HepG2 (cell line): ENCODE data around the gene RLN3. TPM values are rescaled to one million over a fixed set of nuclear protein-coding genes. Genes with fewer than 3 reads are reported as not detected.

Source experiments
- ATAC-seq: fragments of 200-7000 bp; cut with Tn5 transposase; 3 replicates; pipeline ENCODE4 v1.9.1; 2020; ENCODE audit warnings: mild to moderate bottlenecking, moderate library complexity
- BruUV-seq: library from RNA; stranded (reverse); fragments of 400-500 nt; replicated peaks from 2 replicates; lab custom pipeline; 2021; lab: Mats Ljungman, UMichigan
- CTCF ChIA-PET: fragments of 300-600 bp; formaldehyde crosslinking; extraction: SDS; loops from one replicate; lab custom pipeline; 2021; ENCODE audit warnings: low total read pairs, inconsistent platforms, low intra/inter-chr PET ratio; lab: Yijun Ruan, JAX
- POLR2A ChIA-PET: fragments of 350-600 bp; sonication (Branson Sonifier 250); formaldehyde crosslinking; loops from one replicate; lab custom pipeline; 2020; ENCODE audit warnings: antibody characterized with exemption, inconsistent platforms; lab: Yijun Ruan, JAX
- DNase-seq: peaks from one replicate; pipeline ENCODE4 v3.0.0-alpha.2; 2015; ENCODE audit warnings: low spot score
- FAIRE-seq: peaks from 3 replicates; lab custom pipeline; 2011; peaks lifted over from hg19 to GRCh38; lab: Jason Lieb, UNC
- H2AFZ ChIP-seq: one replicate; pipeline ENCODE4 v1.6.1; 2011; ENCODE audit warnings: low read length, inconsistent platforms
- H3K27ac ChIP-seq: fragments of 300-600 bp; 3 replicates; pipeline ENCODE4 v1.8.0; 2011; ENCODE audit warnings: mixed run types, mild to moderate bottlenecking, mixed read lengths, low read length, inconsistent platforms; ENCODE audit not compliant: insufficient read depth; ENCODE audit errors: extremely low read length
- H3K27me3 ChIP-seq, 2 experiments: fragments of 200-600 bp in 1 of 2; 2 replicates in 1 of 2; 3 replicates in 1 of 2; pipeline versions ENCODE4 v1.6.0 to v1.8.0; 2011; ENCODE audit warnings: low read length in 2 of 2, mild to moderate bottlenecking in 2 of 2, moderate library complexity in 2 of 2, inconsistent platforms in 1 of 2; ENCODE audit not compliant: insufficient read depth in 2 of 2, control insufficient read depth in 1 of 2
- H3K36me3 ChIP-seq, 2 experiments: fragments of 200-600 bp in 1 of 2; replicated peaks in 1 of 2; 2 replicates in 1 of 2; 3 replicates in 1 of 2; pipeline versions ENCODE4 v1.5.1 to v1.8.0; 2011; ENCODE audit warnings: low read length in 2 of 2, inconsistent platforms in 1 of 2; ENCODE audit not compliant: insufficient read depth in 2 of 2, control insufficient read depth in 1 of 2
- H3K4me1 ChIP-seq: 2 replicates; pipeline ENCODE4 v1.5.1; 2012; ENCODE audit warnings: low read length, inconsistent platforms; ENCODE audit not compliant: insufficient read depth
- H3K4me2 ChIP-seq: 2 replicates; pipeline ENCODE4 v1.6.0; 2011; ENCODE audit warnings: low read depth, low read length, inconsistent platforms
- H3K4me3 ChIP-seq, 3 experiments: fragments of 200-600 bp in 1 of 3; sonication (generic), shearing (Covaris generic) in 1 of 3; replicated peaks in 1 of 3; 2 replicates each; pipeline ENCODE4 v1.5.1; 2011 to 2016; ENCODE audit warnings: low read length in 3 of 3, inconsistent platforms in 2 of 3, low read depth in 2 of 3, mild to moderate bottlenecking in 2 of 3, control low read depth in 1 of 3, mixed read lengths in 1 of 3; ENCODE audit not compliant: insufficient read depth in 1 of 3
- H3K79me2 ChIP-seq: one replicate; pipeline ENCODE4 v1.6.1; 2011; ENCODE audit warnings: low read length, inconsistent platforms; ENCODE audit not compliant: insufficient read depth
- H3K9ac ChIP-seq: 2 replicates; pipeline ENCODE4 v1.6.0; 2011; ENCODE audit warnings: mild to moderate bottlenecking, low read depth, low read length, inconsistent platforms; ENCODE audit not compliant: insufficient read depth
- H3K9me3 ChIP-seq: 2 replicates; pipeline ENCODE4 v1.5.1; 2012; ENCODE audit warnings: mild to moderate bottlenecking, low read length
- H4K20me1 ChIP-seq: 2 replicates; pipeline ENCODE4 v1.6.0; 2011; ENCODE audit warnings: inconsistent platforms, mild to moderate bottlenecking, low read length, moderate library complexity; ENCODE audit not compliant: insufficient read depth
- AFF4 ChIP-seq: sonication (generic); formaldehyde crosslinking; IDR thresholded peaks from 2 replicates; pipeline ENCODE4 v1.4.0; 2020; ENCODE audit warnings: missing genetic modification reagents
- BATF2 ChIP-seq: sonication (generic); formaldehyde crosslinking; IDR thresholded peaks from 2 replicates; pipeline ENCODE4 v1.8.0; 2022; ENCODE audit warnings: mild to moderate bottlenecking, missing genetic modification reagents, moderate library complexity
- MED1 ChIP-seq: sonication (generic); formaldehyde crosslinking; IDR thresholded peaks from 2 replicates; pipeline ENCODE4 v1.4.0; 2020; ENCODE audit warnings: missing genetic modification reagents
- NONO ChIP-seq, 2 experiments: fragments of 450-650 bp in 1 of 2; sonication (generic) in 1 of 2; formaldehyde crosslinking in 1 of 2; IDR thresholded peaks in 1 of 2; conservative IDR thresholded peaks in 1 of 2; 2 replicates each; pipeline versions ENCODE4 v1.6.1 to v1.8.0; 2017 to 2022; ENCODE audit warnings: mild to moderate bottlenecking in 1 of 2, missing genetic modification reagents in 1 of 2, moderate library complexity in 1 of 2
- PHF21A ChIP-seq: sonication (generic); formaldehyde crosslinking; IDR thresholded peaks from 2 replicates; pipeline ENCODE4 v1.5.0; 2020; ENCODE audit warnings: mild to moderate bottlenecking, missing genetic modification reagents
- SALL1 ChIP-seq: sonication (generic); formaldehyde crosslinking; IDR thresholded peaks from 2 replicates; pipeline ENCODE4 v1.8.0; 2022; ENCODE audit warnings: mild to moderate bottlenecking, missing genetic modification reagents
- SMARCE1 ChIP-seq: fragments of 450-650 bp; IDR thresholded peaks from 2 replicates; pipeline ENCODE4 v1.6.1; 2017; ENCODE audit warnings: borderline replicate concordance
- SRSF1 ChIP-seq: fragments of 200-400 bp; formaldehyde crosslinking; optimal IDR thresholded peaks from 2 replicates; pipeline ENCODE3; 2017; ENCODE audit warnings: mild to moderate bottlenecking, low read depth, low read length, moderate library complexity
- TEAD3 ChIP-seq: optimal IDR thresholded peaks from 2 replicates; pipeline ENCODE3; 2016; ENCODE audit warnings: borderline replicate concordance
- ZBTB49 ChIP-seq: sonication (generic); formaldehyde crosslinking; IDR thresholded peaks from 2 replicates; pipeline ENCODE4 v1.4.0; 2020; ENCODE audit warnings: missing genetic modification reagents, borderline replicate concordance
- ZBTB7A ChIP-seq: sonication (generic); formaldehyde crosslinking; IDR thresholded peaks from 2 replicates; pipeline ENCODE4 v1.8.0; 2022; ENCODE audit warnings: mild to moderate bottlenecking, missing genetic modification reagents
- ZNF224 ChIP-seq: sonication (generic); formaldehyde crosslinking; IDR thresholded peaks from 2 replicates; pipeline ENCODE4 v1.5.0; 2020; ENCODE audit warnings: mild to moderate bottlenecking, missing genetic modification reagents
- ZNF543 ChIP-seq: sonication (generic); formaldehyde crosslinking; IDR thresholded peaks from 2 replicates; pipeline ENCODE4 v1.4.0; 2020; ENCODE audit warnings: mild to moderate bottlenecking, missing genetic modification reagents
- ZNF644 ChIP-seq: IDR thresholded peaks from 2 replicates; pipeline ENCODE4 v1.6.1; 2016; ENCODE audit warnings: low read depth
- ZNF83 ChIP-seq: sonication (generic); formaldehyde crosslinking; IDR thresholded peaks from 2 replicates; pipeline ENCODE4 v1.4.0; 2020; ENCODE audit warnings: missing genetic modification reagents, mild to moderate bottlenecking, borderline replicate concordance
- ZSCAN21 ChIP-seq: sonication (generic); formaldehyde crosslinking; IDR thresholded peaks from 2 replicates; pipeline ENCODE4 v1.8.0; 2022; ENCODE audit warnings: mild to moderate bottlenecking, missing genetic modification reagents, moderate library complexity, borderline replicate concordance
- WGBS: methylation state at CpG from one replicate; pipeline ENCODE4 v1.1.6; 2017; ENCODE audit warnings: low lambda C conversion rate; 5-methylcytosine and 5-hydroxymethylcytosine counted together
- in situ Hi-C: cut with HindIII; loops from 2 replicates; pipeline ENCODE4 v1.10.0; 2017; ENCODE audit warnings: low pct_unique_long_range_greater_than_20kb; ENCODE audit not compliant: extremely low pct_ligation_motif_present
- intact Hi-C: fragments of 100-400 bp; cut with micrococcal nuclease; formaldehyde crosslinking; loops from one replicate; pipeline ENCODE4 v1.10.0; 2022; ENCODE audit not compliant: unreplicated experiment
- polyA plus RNA-seq, 8 experiments: library from polyadenylated mRNA; depleted of rRNA in 3 of 8; stranded (reverse) in 7 of 8; unstranded in 1 of 8; fragments of >200 nt; fragmentation: Illumina TruSeq in 4 of 8; extraction: Trizol in 4 of 8; gene quantifications; 2 replicates each; pipeline versions ENCODE4 v1.2.1 to v1.2.3, GENCODE V29; 2011 to 2016; ENCODE audit warnings: low read depth in 4 of 8, missing spikeins in 1 of 8, mixed read lengths in 1 of 8; ENCODE audit not compliant: insufficient read depth in 1 of 8
- total RNA-seq, 5 experiments: library from RNA; depleted of rRNA; stranded (reverse); fragments of >200 nt; fragmentation: Illumina TruSeq; extraction: Trizol; gene quantifications; 2 replicates each; pipeline ENCODE4 v1.2.3, GENCODE V29; 2016; ENCODE audit warnings: low read depth in 1 of 5

RLN3 gene
- total and polyA plus RNA-seq, 2 of the 13 experiments (the other 11 are each of a cell fraction or from before 2014, with no cell fraction given) = not detected

GRCh38 chr19:14073925-14074838 lies 46.2 kb downstream of the RLN3 start:
- ChIA-PET CTCF (interaction anchor here (0.8 to 4.7 kb wide), 7 partner anchors 13 to 193 kb away, joined by 3 to 79 read pairs (median 5); no protein-coding TSS in a partner anchor), POLR2A (interaction anchor here (1.1 to 5.2 kb wide), 7 partner anchors 13 to 201 kb away, joined by 3 to 62 read pairs (median 5); partner anchors contain the start of genes ASF1B, IL27RA, PALM3 and RFX1)
- H3K4me3 ChIP-seq = peak overlapping the region; percentile 76 to 94 (median 80)
- H3K27me3 ChIP-seq = no peaks in the 10 kb centered on the region; a peak in 1 of 5 replicates
- intact Hi-C loops = loop anchor here (5.0 kb wide), 1 partner anchor 67 kb away; the partner anchor contains the start of gene RFX1
- DNase-seq (no peak), FAIRE-seq (no peak), ATAC-seq (peak; percentile 1; the same call in 1 of the 3 replicates)
- H3K9me3 ChIP-seq = no peaks in the 10 kb centered on the region
- H3K27ac ChIP-seq = peak overlapping the region; percentile 63
- BruUV-seq = no TSS peak
- in situ Hi-C loops = loop anchor here (5.0 to 25.0 kb wide), 2 partner anchors 192 to 312 kb away; partner anchors contain the start of genes C19orf53 and MRI1
- H3K79me2 ChIP-seq = peaks cover 3% of the 10 kb centered on the region
- no peaks in the 10 kb centered on the region for H3K36me3 ChIP-seq
- 0% methylated on average over 14 of the region's 44 CpGs for WGBS
- peak overlapping the region; percentile 98 for H3K4me2 ChIP-seq
- H3K9ac ChIP-seq = peak overlapping the region; percentile 71
- H4K20me1 ChIP-seq = no peaks in the 10 kb centered on the region
- no peak overlapping the region for H2AFZ ChIP-seq
- peaks cover 8% of the 10 kb centered on the region for H3K4me1 ChIP-seq
- TF ChIP-seq ZNF543 = no peak
- no peak for TF ChIP-seq ZBTB49
- no peak for TF ChIP-seq AFF4 (CRISPR knock-in tag)
- TF ChIP-seq ZSCAN21 (CRISPR knock-in tag) = no peak
- TF ChIP-seq ZNF644 = no peak
- 0 out of 2 replicates have a peak, but pooled peaks have one; percentile 7 for TF ChIP-seq MED1 (CRISPR knock-in tag)
- no peak for TF ChIP-seq NONO (IDR thresholded peaks at IDR 0.05)
- TF ChIP-seq NONO (CRISPR knock-in tag; conservative IDR thresholded peaks at IDR 0.05) = no peak
- peak; percentile 66 for TF ChIP-seq SRSF1
- TF ChIP-seq PHF21A (CRISPR knock-in tag) = peak; percentile 35; the same call in 1 of the 2 replicates
- TF ChIP-seq SALL1 (CRISPR knock-in tag) = no peak
- no peak for TF ChIP-seq SMARCE1
- no peak for TF ChIP-seq BATF2 (CRISPR knock-in tag)
- peak; percentile 58; the same call in 1 of the 2 replicates for TF ChIP-seq ZBTB7A (CRISPR knock-in tag)
- TF ChIP-seq TEAD3 (CRISPR knock-in tag) = no peak
- TF ChIP-seq ZNF83 = no peak
- TF ChIP-seq ZNF224 (CRISPR knock-in tag) = peak; percentile 45; the same call in 1 of the 2 replicates
